ENCODE data around the gene CDK18. TPM values are rescaled to one million over a fixed set of nuclear protein-coding genes. Genes with fewer than 3 reads are reported as not detected.

Gene CDK18
- total RNA-seq, 1 donor from 2014 or later: 36.6 TPM

- Histone ChIP-seq H3K27me3 (ENCODE audit: low read depth) (peaks cover 28% of the 10 kb centered on the region), H3K27ac (no peak overlapping the region), H3K36me3 (no peaks in the 10 kb centered on the region), H3K9me3 (no peaks in the 10 kb centered on the region), H3K4me1 (peaks cover 7% of the 10 kb centered on the region), H3K4me3 (no peak overlapping the region)
- intact Hi-C loops (cut with DNase I): no loop called here
- TF ChIP-seq CTCF (IDR thresholded peaks at IDR 0.05): no peak
- DNase-seq (no peak), ATAC-seq (no peak)
Observed at GRCh38 chr1:205572421-205572820, 68.0 kb downstream of the CDK18 start.

- DNase-seq (no peak), ATAC-seq (no peak)
- no peaks in the 10 kb centered on the region for H3K36me3 ChIP-seq
- peaks cover under 1% of the 10 kb centered on the region for H3K27me3 ChIP-seq (ENCODE audit: low read depth)
- H3K27ac ChIP-seq: peak overlapping the region; percentile 11
- intact Hi-C loops (cut with DNase I): no loop called here
- no peaks in the 10 kb centered on the region for H3K9me3 ChIP-seq
- TF ChIP-seq CTCF (IDR thresholded peaks at IDR 0.05): no peak
- no peak overlapping the region for H3K4me3 ChIP-seq
- H3K4me1 ChIP-seq: no peaks in the 10 kb centered on the region
Observed at GRCh38 chr1:205575294-205575885, 70.9 kb downstream of the CDK18 start.

- TF ChIP-seq CTCF (IDR thresholded peaks at IDR 0.05): no peak
- intact Hi-C loops (cut with DNase I): no loop called here
- no peaks in the 10 kb centered on the region for H3K4me1 ChIP-seq
- no peaks in the 10 kb centered on the region for H3K36me3 ChIP-seq
- no peak for ATAC-seq
- H3K27me3 ChIP-seq (ENCODE audit: low read depth): no peaks in the 10 kb centered on the region
- H3K4me3 ChIP-seq: no peak overlapping the region
- DNase-seq: no peak
- peak overlapping the region; percentile 11 for H3K27ac ChIP-seq
- no peaks in the 10 kb centered on the region for H3K9me3 ChIP-seq
Observed at GRCh38 chr1:205576011-205576410, 71.5 kb downstream of the CDK18 start.

- no peak for ATAC-seq
- H3K27me3 ChIP-seq (ENCODE audit: low read depth): no peaks in the 10 kb centered on the region
- no peak for DNase-seq
- H3K4me3 ChIP-seq: no peak overlapping the region
- intact Hi-C loops (cut with DNase I): no loop called here
- H3K4me1 ChIP-seq: peaks cover under 1% of the 10 kb centered on the region
- H3K36me3 ChIP-seq: no peaks in the 10 kb centered on the region
- H3K27ac ChIP-seq: no peak overlapping the region
- no peak for TF ChIP-seq CTCF (IDR thresholded peaks at IDR 0.05)
- H3K9me3 ChIP-seq: no peaks in the 10 kb centered on the region
Observed at GRCh38 chr1:205576805-205577761, 72.6 kb downstream of the CDK18 start.

GRCh38 chr1:205577874-205578658, 73.6 kb downstream of the CDK18 start:
- H3K36me3 ChIP-seq: no peaks in the 10 kb centered on the region
- H3K4me3 ChIP-seq: no peak overlapping the region
- intact Hi-C loops (cut with DNase I): no loop called here
- TF ChIP-seq CTCF (IDR thresholded peaks at IDR 0.05): no peak
- no peaks in the 10 kb centered on the region for H3K9me3 ChIP-seq
- peaks cover 10% of the 10 kb centered on the region for H3K4me1 ChIP-seq
- no peaks in the 10 kb centered on the region for H3K27me3 ChIP-seq (ENCODE audit: low read depth)
- DNase-seq: no peak
- no peak overlapping the region for H3K27ac ChIP-seq
- no peak for ATAC-seq

All from lower lobe of right lung (tissue), 2 donors.